ENCODE measurements around the gene DPRX.

GRCh38 chr19:53608381-53608780 lies 23.4 kb upstream of the DPRX start:
- no peak for TF ChIP-seq GATA2 (IDR thresholded peaks at IDR 0.05; ENCODE audit: low read depth, low read length)
- no peak for TF ChIP-seq GATA3 (IDR thresholded peaks at IDR 0.05; ENCODE audit: low read depth, low read length)

Measured in SH-SY5Y (cell line).